NCI-H2196 treated with DMSO at 0.1 percent for 48 hours (cell line): ENCODE results near the gene FAIM2.
A peak's percentile ranks its signal among the peaks of the same experiment; 100 is the strongest.

ENCODE experiments used
- DNase-seq: peaks from one replicate; lab custom pipeline; 2025; ENCODE audit not compliant: unreplicated experiment; lab: John Stamatoyannopoulos, UW

Gene FAIM2

GRCh38 chr12:49920241-49920914, 16.7 kb upstream of the FAIM2 start:
- DNase-seq: no peak

GRCh38 chr12:49917788-49918173, 14.1 kb upstream of the FAIM2 start:
- no peak for DNase-seq

GRCh38 chr12:49917166-49917787, 13.6 kb upstream of the FAIM2 start:
- DNase-seq: no peak

- no peak for DNase-seq
Measured at GRCh38 chr12:49916129-49916919, 12.6 kb upstream of the FAIM2 start.

GRCh38 chr12:49912345-49913255, 8.9 kb upstream of the FAIM2 start:
- DNase-seq: no peak

GRCh38 chr12:49911213-49911605, 7.5 kb upstream of the FAIM2 start:
- DNase-seq: no peak

- DNase-seq: no peak
Measured at GRCh38 chr12:49910331-49911212, 6.9 kb upstream of the FAIM2 start.

- peak; percentile 73 for DNase-seq
Measured at GRCh38 chr12:49909826-49910225, 6.1 kb upstream of the FAIM2 start.

- no peak for DNase-seq
Measured at GRCh38 chr12:49909356-49909755, 5.7 kb upstream of the FAIM2 start.

GRCh38 chr12:49907352-49907751, 3.7 kb upstream of the FAIM2 start:
- no peak for DNase-seq

- DNase-seq: no peak
Measured at GRCh38 chr12:49905718-49906314, 2.1 kb upstream of the FAIM2 start.

GRCh38 chr12:49904601-49905000, 901 bp upstream of the FAIM2 start:
- no peak for DNase-seq

- no peak for DNase-seq
Measured at GRCh38 chr12:49903351-49903699, 375 bp downstream of the FAIM2 start.

- no peak for DNase-seq
Measured at GRCh38 chr12:49902399-49903350, 1.0 kb downstream of the FAIM2 start.

- no peak for DNase-seq
Measured at GRCh38 chr12:49901986-49902385, 1.7 kb downstream of the FAIM2 start.

GRCh38 chr12:49901026-49901425, 2.7 kb downstream of the FAIM2 start:
- no peak for DNase-seq

GRCh38 chr12:49900371-49900770, 3.3 kb downstream of the FAIM2 start:
- no peak for DNase-seq

GRCh38 chr12:49899921-49900320, 3.8 kb downstream of the FAIM2 start:
- no peak for DNase-seq
